ENCODE measurements around the gene PCSK5.

GRCh38 chr9:76355886-76356285 lies 465.4 kb downstream of the PCSK5 start:
- no peak for TF ChIP-seq CTCF (IDR thresholded peaks at IDR 0.05)
- TF ChIP-seq POLR2A (IDR thresholded peaks at IDR 0.05): no peak
